Psoas muscle (tissue), 8 donors: ENCODE measurements around the gene WDR82. TPM values are rescaled to one million over a fixed set of nuclear protein-coding genes. Genes with fewer than 3 reads are reported as not detected.
A peak's percentile ranks its signal among the peaks of the same experiment; 100 is the strongest.
"Not testable (repeated sequence)": the region's sequence is repeated elsewhere in the genome, so short reads cannot be mapped to it uniquely, and the experiment has no call there.

ENCODE experiments used
- ATAC-seq, 4 donors: fragments of 200-7000 bp; cut with Tn5 transposase; one replicate each; pipeline ENCODE4 v1.9.1; 2020; ENCODE audit warnings: moderate library complexity in 3 of 4, mild to moderate bottlenecking in 2 of 4
- DNase-seq, 2 donors: peaks; one replicate each; pipeline ENCODE4 v3.0.0-alpha.2; 2020
- H3K27ac ChIP-seq: fragments of 200-600 bp; one replicate; pipeline ENCODE4 v1.8.0; 2022
- H3K27me3 ChIP-seq, 3 donors: fragments of 200-600 bp in 1 of 3; one replicate each; pipeline versions ENCODE4 v1.6.1 to v1.8.0; 2013 to 2022; ENCODE audit warnings: low read length in 2 of 3, mild to moderate bottlenecking in 2 of 3, moderate library complexity in 1 of 3; ENCODE audit not compliant: insufficient read depth in 3 of 3
- H3K36me3 ChIP-seq, 2 donors: fragments of 200-600 bp in 1 of 2; one replicate each; pipeline versions ENCODE4 v1.6.1 to v1.8.0; 2013 to 2022; ENCODE audit warnings: low read depth in 1 of 2, mild to moderate bottlenecking in 1 of 2, moderate library complexity in 1 of 2; ENCODE audit not compliant: insufficient read depth in 1 of 2
- H3K4me1 ChIP-seq: fragments of 200-600 bp; one replicate; pipeline ENCODE4 v1.8.0; 2022
- H3K4me3 ChIP-seq: fragments of 200-600 bp; one replicate; pipeline ENCODE4 v1.8.0; 2022; ENCODE audit warnings: mild to moderate bottlenecking
- H3K9me3 ChIP-seq: fragments of 200-600 bp; one replicate; pipeline ENCODE4 v1.8.0; 2022
- CTCF ChIP-seq: fragments of 200-600 bp; IDR thresholded peaks from one replicate; pipeline ENCODE4 v1.8.0; 2022; ENCODE audit warnings: antibody characterized with exemption
- WGBS, 3 donors: extraction: QIAGEN DNeasy Blood & Tissue Kit; methylation state at CpG; one replicate each; pipeline versions ENCODE4 v1.1.6 to v1.1.7; 2013; 5-methylcytosine and 5-hydroxymethylcytosine counted together
- intact Hi-C, 2 donors: fragments of 100-400 bp; cut with DNase I; formaldehyde crosslinking; loops; one replicate each; pipeline versions ENCODE4 v1.11.0 to v1.14.2; 2022
- polyA plus RNA-seq, 3 donors: library from polyadenylated mRNA; stranded (reverse); fragments of 200-250 nt; gene quantifications; one replicate each; pipeline ENCODE4 v1.2.3, GENCODE V29; 2013
- total RNA-seq, 4 donors: library from RNA; stranded (reverse); fragmentation: NEBNext Ultra II Directional in 2 of 4; extraction: Animal tissue kit (Norgen Biotek cat#: 25700) in 2 of 4; gene quantifications; one replicate each; pipeline versions ENCODE4 v1.2.1 to v1.2.4, GENCODE V29; 2021 to 2023
- donor health status: healthy with polysubstance abuse.
- donor health status: DM: no; HTN: no; CAD: no; lungs with moderate emphysema.
- donor health status: Bipolar disorder and iron deficiency.
- donor health status: healthy.
- donor health status: DM: yes; HTN: yes; CAD: no.
- donor health status: DM: no; HTN: no; CAD: no.
- donor health status: DM: no; HTN: no; CAD: no.
- donor health status: DM: yes; HTN: yes; CAD: no.

The WDR82 gene
- total and polyA plus RNA-seq, 7 donors: 46.1 to 96.7 (median 84.0) TPM

GRCh38 chr3:52286777-52287110 is 8.3 kb upstream of the WDR82 start:
- intact Hi-C loops: loop anchor here in 1 of 2 donors (1.0 kb wide), 1 partner anchor 8 kb away; the partner anchor contains the start of gene WDR82
- no peak for TF ChIP-seq CTCF
- ATAC-seq: no peak

GRCh38 chr3:52284051-52284450 is 5.6 kb upstream of the WDR82 start:
- peaks cover 0 to 16% of the 10 kb centered on the region in 2 donors for H3K36me3 ChIP-seq
- WGBS, 3 donors: 87 to 91% (median 90%) methylated on average over 4 of the region's 4 CpGs
- intact Hi-C loops, H3K27me3 ChIP-seq, DNase-seq, H3K27ac ChIP-seq, H3K4me3 ChIP-seq, ATAC-seq, H3K9me3 ChIP-seq: not testable (repeated sequence)
- H3K4me1 ChIP-seq: peaks cover 32% of the 10 kb centered on the region

More at GRCh38 chr3:52286777-52287110, 8.3 kb upstream of the WDR82 start:
- Histone ChIP-seq H3K9me3 (no peaks in the 10 kb centered on the region), H3K4me1 (peaks cover 15% of the 10 kb centered on the region), H3K27ac (peak overlapping the region; percentile 97), H3K27me3 (no peaks in the 10 kb centered on the region), H3K36me3 (peaks cover 0 to 28% of the 10 kb centered on the region in 2 donors), H3K4me3 (peak overlapping the region; percentile 80)
- DNase-seq: no peak
- WGBS, 3 donors: 63 to 72% (median 66%) methylated on average over 8 of the region's 8 CpGs

GRCh38 chr3:52283306-52283705 is 4.9 kb upstream of the WDR82 start:
- 82 to 88% (median 88%) methylated on average over 1 of the region's 1 CpG for WGBS, 3 donors
- intact Hi-C loops: no loop called here
- Histone ChIP-seq H3K27me3 (no peaks in the 10 kb centered on the region), H3K4me3 (no peak overlapping the region), H3K36me3 (peaks cover 0 to 16% of the 10 kb centered on the region in 2 donors), H3K4me1 (peaks cover 25% of the 10 kb centered on the region), H3K9me3 (no peaks in the 10 kb centered on the region), H3K27ac (no peak overlapping the region)
- no peak for TF ChIP-seq CTCF
- DNase-seq: no peak
- ATAC-seq: no peak

- 74 to 78% (median 77%) methylated on average over 8 of the region's 8 CpGs for WGBS, 3 donors
- intact Hi-C loops: no loop called here
- no peaks in the 10 kb centered on the region for H3K27me3 ChIP-seq
- H3K36me3 ChIP-seq: peaks cover 0 to 16% of the 10 kb centered on the region in 2 donors
- no peak overlapping the region for H3K27ac ChIP-seq
- TF ChIP-seq CTCF: no peak
- DNase-seq (no peak), ATAC-seq (no peak)
- H3K9me3 ChIP-seq: no peaks in the 10 kb centered on the region
- H3K4me3 ChIP-seq: no peak overlapping the region
- H3K4me1 ChIP-seq: peaks cover 24% of the 10 kb centered on the region
Measured at GRCh38 chr3:52281981-52282801, 3.7 kb upstream of the WDR82 start.

- intact Hi-C loops: no loop called here
- ATAC-seq: peak in 1 of 4 donors; percentile 16
Measured at GRCh38 chr3:52280050-52280461, 1.6 kb upstream of the WDR82 start.

More at GRCh38 chr3:52280050-52280461, 1.6 kb upstream of the WDR82 start:
- TF ChIP-seq CTCF: no peak
- peaks cover 40% of the 10 kb centered on the region for H3K4me1 ChIP-seq
- no peak for DNase-seq
- 3 to 17% (median 10%) methylated on average over 6 of the region's 6 CpGs for WGBS, 3 donors
- H3K27me3 ChIP-seq: no peaks in the 10 kb centered on the region
- peak overlapping the region; percentile 93 for H3K27ac ChIP-seq
- H3K4me3 ChIP-seq: peak overlapping the region; percentile 77
- peaks cover 2 to 16% of the 10 kb centered on the region in 2 donors for H3K36me3 ChIP-seq
- H3K9me3 ChIP-seq: no peaks in the 10 kb centered on the region
